Mesendoderm (in vitro differentiated cells): ENCODE data around the gene TBX10.
A peak's percentile ranks its signal among the peaks of the same experiment; 100 is the strongest.

Source experiments
- DNase-seq: peaks from one replicate; pipeline ENCODE4 v3.0.0; 2013
- H2AK5ac ChIP-seq: 2 replicates; pipeline ENCODE4 v1.6.1; 2013; ENCODE audit warnings: low read length, inconsistent platforms
- H2BK120ac ChIP-seq: 2 replicates; pipeline ENCODE4 v1.6.1; 2013; ENCODE audit warnings: low read depth, mild to moderate bottlenecking, low read length, moderate library complexity, mixed read lengths
- H2BK15ac ChIP-seq: replicated peaks from 2 replicates; pipeline ENCODE4 v1.6.1; 2013; ENCODE audit warnings: low read depth, mild to moderate bottlenecking, moderate library complexity
- H2BK5ac ChIP-seq: 2 replicates; pipeline ENCODE4 v1.6.1; 2013; ENCODE audit warnings: low read length, inconsistent platforms
- H3K18ac ChIP-seq: 2 replicates; pipeline ENCODE4 v1.6.1; 2013; ENCODE audit warnings: mild to moderate bottlenecking, low read length, mixed read lengths
- H3K23ac ChIP-seq: one replicate; pipeline ENCODE4 v1.6.1; 2013; ENCODE audit warnings: low read length
- H3K27ac ChIP-seq: 2 replicates; pipeline ENCODE4 v1.5.1; 2013; ENCODE audit warnings: low read depth, mild to moderate bottlenecking, inconsistent platforms, low read length, moderate library complexity
- H3K27me3 ChIP-seq: 2 replicates; pipeline ENCODE4 v1.6.1; 2013; ENCODE audit warnings: low read length, control low read depth, mild to moderate bottlenecking, inconsistent platforms; ENCODE audit not compliant: insufficient read depth, poor library complexity
- H3K36me3 ChIP-seq: 2 replicates; pipeline ENCODE4 v1.6.1; 2013; ENCODE audit warnings: low read length, inconsistent platforms; ENCODE audit not compliant: control insufficient read depth, insufficient read depth
- H3K4ac ChIP-seq: one replicate; pipeline ENCODE4 v1.6.1; 2013; ENCODE audit warnings: low read depth, mild to moderate bottlenecking, low read length, moderate library complexity
- H3K4me1 ChIP-seq: 2 replicates; pipeline ENCODE4 v1.6.1; 2013; ENCODE audit warnings: low read depth, low read length, inconsistent platforms; ENCODE audit not compliant: control insufficient read depth
- H3K4me2 ChIP-seq: 2 replicates; pipeline ENCODE4 v1.6.1; 2013; ENCODE audit warnings: low read length
- H3K4me3 ChIP-seq: 2 replicates; pipeline ENCODE4 v1.5.1; 2013; ENCODE audit warnings: mild to moderate bottlenecking, low read length
- H3K56ac ChIP-seq: one replicate; pipeline ENCODE4 v1.6.1; 2013; ENCODE audit warnings: low read length
- H3K79me1 ChIP-seq: 2 replicates; pipeline ENCODE4 v1.6.1; 2013; ENCODE audit warnings: low read length, inconsistent platforms
- H3K79me2 ChIP-seq: 2 replicates; pipeline ENCODE4 v1.6.1; 2013; ENCODE audit warnings: mild to moderate bottlenecking, low read length; ENCODE audit not compliant: control insufficient read depth, insufficient read depth
- H3K9ac ChIP-seq: 2 replicates; pipeline ENCODE4 v1.6.1; 2013; ENCODE audit warnings: low read length, inconsistent platforms
- H4K5ac ChIP-seq: one replicate; pipeline ENCODE4 v1.6.1; 2013; ENCODE audit warnings: low read length
- H4K8ac ChIP-seq: one replicate; pipeline ENCODE4 v1.6.1; 2013; ENCODE audit warnings: low read depth, mild to moderate bottlenecking, control low read depth, low read length, moderate library complexity
- WGBS: extraction: QIAGEN DNeasy Blood & Tissue Kit; methylation state at CpG from one replicate; pipeline ENCODE4 v1.1.7; 2013; ENCODE audit warnings: low lambda C conversion rate, missing lambda C conversion rate; ENCODE audit not compliant: insufficient coverage; ENCODE audit errors: extremely low coverage; 5-methylcytosine and 5-hydroxymethylcytosine counted together

The TBX10 gene

DNA sequence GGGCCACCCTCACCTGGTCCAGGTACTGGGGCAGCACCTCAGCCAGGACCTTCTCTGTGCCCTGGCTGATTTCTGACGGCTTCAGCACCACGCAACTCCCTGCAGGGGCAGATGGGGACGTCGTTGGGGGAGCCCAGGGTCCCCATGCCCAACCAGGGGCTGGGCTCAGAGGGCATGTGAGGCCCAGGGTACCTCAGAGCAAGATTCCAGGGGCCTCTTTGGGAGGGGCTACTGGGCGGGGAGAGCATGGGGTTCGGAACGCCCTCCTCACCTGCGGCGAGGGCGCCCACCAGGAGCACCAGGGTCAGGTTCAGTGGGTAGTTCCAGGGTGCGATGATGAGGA is 26.7 kb upstream of the TBX10 start:
- no peaks in the 10 kb centered on the region for H3K4me1 ChIP-seq
- H3K27me3 ChIP-seq = no peaks in the 10 kb centered on the region
- no peak overlapping the region for H2BK120ac ChIP-seq
- no peak for DNase-seq
- H3K23ac ChIP-seq = no peak overlapping the region
- no peak overlapping the region for H3K4me2 ChIP-seq
- no peaks in the 10 kb centered on the region for H3K79me1 ChIP-seq
- H3K79me2 ChIP-seq = no peaks in the 10 kb centered on the region
- H2BK15ac ChIP-seq = no peak overlapping the region
- H3K27ac ChIP-seq = no peak overlapping the region
- no peak overlapping the region for H3K9ac ChIP-seq
- H2BK5ac ChIP-seq = no peak overlapping the region
- no peak overlapping the region for H3K18ac ChIP-seq
- H2AK5ac ChIP-seq = no peak overlapping the region
- no peaks in the 10 kb centered on the region for H3K36me3 ChIP-seq
- H3K4ac ChIP-seq = no peak overlapping the region
- no peak overlapping the region for H4K5ac ChIP-seq
- H4K8ac ChIP-seq = no peak overlapping the region
- H3K56ac ChIP-seq = no peak overlapping the region
- H3K4me3 ChIP-seq = no peak overlapping the region
- no CpG with 5 or more reads among the region's 11 CpGs for WGBS

DNA sequence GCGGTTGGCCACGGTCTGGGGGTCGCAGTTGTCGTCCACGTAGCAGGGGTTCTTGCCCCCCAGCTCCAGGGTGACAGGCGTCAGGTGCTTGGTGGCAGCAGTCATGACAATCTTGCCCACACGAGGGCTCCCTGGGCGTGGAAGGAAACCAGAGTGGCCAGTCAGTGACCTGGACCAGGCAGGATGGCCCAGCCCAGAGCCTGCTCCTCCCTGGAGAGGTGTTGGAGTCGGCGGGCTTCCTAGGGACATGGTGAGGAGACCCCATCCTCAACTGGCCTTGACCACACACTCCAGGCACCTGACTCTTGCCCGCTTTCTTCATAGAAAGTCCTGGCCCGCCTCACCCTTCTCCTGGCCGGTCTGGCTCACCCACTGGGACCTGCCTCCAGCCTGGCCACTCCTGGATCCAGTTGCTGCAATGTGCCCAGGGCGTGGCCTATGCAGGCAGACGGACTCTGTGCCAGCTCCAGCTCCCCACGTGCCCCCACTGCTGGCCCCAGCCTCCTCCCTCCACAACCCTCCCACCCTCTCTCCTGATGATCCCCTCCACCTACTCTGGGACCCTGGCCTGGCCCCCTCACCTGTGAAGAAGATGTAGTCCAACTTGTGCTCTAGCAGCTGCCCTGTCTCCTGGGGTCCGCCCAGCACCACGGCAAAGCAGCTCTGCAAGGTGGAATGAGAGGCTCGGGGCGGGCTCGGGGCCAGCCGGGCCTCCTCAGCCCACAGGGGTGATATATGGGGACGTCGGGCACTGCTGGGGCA is 26.2 kb upstream of the TBX10 start:
- no peaks in the 10 kb centered on the region for H3K27me3 ChIP-seq
- no peak overlapping the region for H2BK15ac ChIP-seq
- H2BK5ac ChIP-seq = no peak overlapping the region
- H3K4ac ChIP-seq = no peak overlapping the region
- H3K4me1 ChIP-seq = no peaks in the 10 kb centered on the region
- no peaks in the 10 kb centered on the region for H3K79me1 ChIP-seq
- WGBS = no CpG with 5 or more reads among the region's 24 CpGs
- no peak overlapping the region for H2BK120ac ChIP-seq
- no peak overlapping the region for H4K5ac ChIP-seq
- no peaks in the 10 kb centered on the region for H3K36me3 ChIP-seq
- H3K18ac ChIP-seq = no peak overlapping the region
- H3K27ac ChIP-seq = no peak overlapping the region
- no peak overlapping the region for H3K23ac ChIP-seq
- H3K79me2 ChIP-seq = no peaks in the 10 kb centered on the region
- H2AK5ac ChIP-seq = no peak overlapping the region
- H4K8ac ChIP-seq = no peak overlapping the region
- H3K56ac ChIP-seq = no peak overlapping the region
- no peak for DNase-seq
- no peak overlapping the region for H3K4me2 ChIP-seq
- no peak overlapping the region for H3K4me3 ChIP-seq
- H3K9ac ChIP-seq = no peak overlapping the region

DNA sequence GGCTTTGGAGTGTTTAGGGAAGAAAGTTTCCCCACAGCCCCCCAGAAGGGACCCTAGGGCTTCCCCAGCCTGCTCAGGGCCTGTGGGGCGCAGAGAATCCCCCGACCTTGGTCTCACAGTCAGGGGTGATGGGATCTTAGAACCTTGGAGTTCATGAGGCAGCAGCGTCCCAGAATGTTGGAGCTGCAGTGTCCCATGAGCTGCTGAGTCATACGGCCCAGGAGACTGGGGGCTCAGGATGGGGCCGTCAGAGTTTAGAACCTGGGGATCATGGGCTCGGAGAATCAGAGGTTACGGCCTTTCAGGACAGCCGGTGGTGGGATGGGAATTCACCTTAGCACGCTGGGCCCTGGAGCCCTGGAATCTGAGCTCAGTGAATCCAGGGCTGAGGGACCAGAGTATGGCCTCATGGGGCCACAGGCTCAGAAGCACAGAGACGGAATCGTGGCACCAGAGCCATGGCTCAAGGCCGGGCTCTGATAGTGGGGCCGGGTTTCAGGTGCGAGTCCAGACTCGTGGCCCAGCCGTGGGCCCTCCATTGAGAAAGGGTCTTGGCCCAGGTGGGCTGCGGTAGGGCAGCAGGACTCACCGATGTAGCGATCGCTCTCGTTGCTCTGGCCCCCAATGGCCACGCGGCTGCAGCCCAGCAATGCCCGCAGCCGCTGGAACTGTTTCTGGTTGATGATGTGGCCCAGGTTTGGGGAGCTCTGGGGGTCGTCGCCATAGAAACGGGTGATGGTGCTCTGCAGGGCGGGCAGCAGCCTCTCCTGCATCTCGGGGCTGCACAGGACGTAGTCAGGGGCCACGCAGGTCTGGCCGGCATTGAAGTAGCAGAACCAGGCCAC is 25.4 kb upstream of the TBX10 start:
- H3K79me2 ChIP-seq = no peaks in the 10 kb centered on the region
- no peak overlapping the region for H3K27ac ChIP-seq
- no peak overlapping the region for H2BK5ac ChIP-seq
- no peak overlapping the region for H2BK15ac ChIP-seq
- no peak overlapping the region for H3K23ac ChIP-seq
- DNase-seq = no peak
- H3K27me3 ChIP-seq = no peaks in the 10 kb centered on the region
- H3K9ac ChIP-seq = no peak overlapping the region
- no peak overlapping the region for H4K5ac ChIP-seq
- H3K56ac ChIP-seq = peak overlapping the region; percentile 7
- H3K4me3 ChIP-seq = no peak overlapping the region
- no peaks in the 10 kb centered on the region for H3K79me1 ChIP-seq
- H2BK120ac ChIP-seq = no peak overlapping the region
- H3K4ac ChIP-seq = no peak overlapping the region
- no peaks in the 10 kb centered on the region for H3K4me1 ChIP-seq
- no peak overlapping the region for H3K4me2 ChIP-seq
- no peak overlapping the region for H4K8ac ChIP-seq
- no CpG with 5 or more reads among the region's 33 CpGs for WGBS
- H3K36me3 ChIP-seq = no peaks in the 10 kb centered on the region
- H2AK5ac ChIP-seq = no peak overlapping the region
- H3K18ac ChIP-seq = no peak overlapping the region

DNA sequence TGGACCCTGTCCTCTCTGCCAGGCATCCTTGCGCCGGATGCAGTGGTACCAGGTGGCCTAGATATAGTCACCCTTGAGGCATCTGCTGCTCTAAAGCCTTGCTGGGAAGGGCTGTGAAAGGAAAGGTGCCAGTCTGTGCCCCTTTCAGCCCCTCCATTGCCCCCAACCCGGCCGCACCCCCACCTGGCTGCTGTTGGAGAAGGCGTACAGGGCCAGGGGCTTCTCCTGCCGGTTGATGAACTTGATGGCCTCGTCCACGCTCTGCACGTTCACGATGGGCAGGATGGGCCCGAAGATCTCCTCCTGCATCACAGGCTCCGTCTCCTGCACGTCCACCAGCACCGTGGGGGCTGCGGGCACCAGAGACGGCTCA is 24.6 kb upstream of the TBX10 start:
- no peak overlapping the region for H3K23ac ChIP-seq
- no peak overlapping the region for H2BK5ac ChIP-seq
- no peaks in the 10 kb centered on the region for H3K27me3 ChIP-seq
- no peak overlapping the region for H4K8ac ChIP-seq
- no peak overlapping the region for H2BK15ac ChIP-seq
- H3K27ac ChIP-seq = no peak overlapping the region
- H3K9ac ChIP-seq = no peak overlapping the region
- no peak overlapping the region for H4K5ac ChIP-seq
- no peak overlapping the region for H3K4ac ChIP-seq
- no peak overlapping the region for H3K4me3 ChIP-seq
- no peak overlapping the region for H2BK120ac ChIP-seq
- no peak overlapping the region for H3K18ac ChIP-seq
- WGBS = no CpG with 5 or more reads among the region's 16 CpGs
- no peaks in the 10 kb centered on the region for H3K79me1 ChIP-seq
- DNase-seq = no peak
- H3K4me1 ChIP-seq = no peaks in the 10 kb centered on the region
- no peak overlapping the region for H2AK5ac ChIP-seq
- no peaks in the 10 kb centered on the region for H3K36me3 ChIP-seq
- H3K79me2 ChIP-seq = no peaks in the 10 kb centered on the region
- no peak overlapping the region for H3K4me2 ChIP-seq
- no peak overlapping the region for H3K56ac ChIP-seq

DNA sequence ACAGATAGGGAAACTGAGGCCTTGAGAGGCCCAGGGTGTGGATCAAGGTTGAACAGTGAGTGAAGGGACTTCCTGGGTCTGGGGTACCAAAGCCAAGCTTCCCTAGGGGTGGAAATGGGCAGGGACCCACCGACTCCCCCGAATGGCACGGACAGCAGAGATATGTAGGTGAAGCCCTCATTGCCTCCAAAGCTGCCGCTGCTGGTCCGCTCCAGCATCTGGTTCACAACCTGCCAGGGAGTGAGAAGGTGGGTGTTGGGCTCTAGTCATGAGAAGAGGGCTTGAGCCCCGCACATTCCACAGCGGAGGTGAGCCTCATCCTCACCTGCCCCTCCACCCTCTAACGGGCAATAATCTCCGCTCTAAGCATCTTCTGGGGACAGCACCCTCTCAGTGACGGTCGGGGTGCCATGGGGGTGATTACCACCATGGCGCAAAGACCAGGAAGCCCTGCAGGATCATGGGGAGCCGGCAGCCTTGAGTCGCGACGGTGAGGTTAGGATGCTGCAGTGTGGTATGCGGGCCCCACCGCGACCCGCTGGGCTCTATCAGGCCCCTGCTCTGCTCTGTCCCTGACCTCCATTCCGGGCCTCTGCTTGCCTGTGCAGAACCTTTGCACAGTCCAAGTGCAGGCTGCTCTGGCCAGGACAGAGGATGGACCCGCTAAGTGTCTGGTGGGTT is 24.1 kb upstream of the TBX10 start:
- H3K56ac ChIP-seq = no peak overlapping the region
- no peaks in the 10 kb centered on the region for H3K4me1 ChIP-seq
- no peak overlapping the region for H3K27ac ChIP-seq
- no peak overlapping the region for H3K9ac ChIP-seq
- no peak overlapping the region for H3K18ac ChIP-seq
- H3K79me1 ChIP-seq = no peaks in the 10 kb centered on the region
- no peaks in the 10 kb centered on the region for H3K36me3 ChIP-seq
- H3K4me2 ChIP-seq = no peak overlapping the region
- DNase-seq = no peak
- H4K8ac ChIP-seq = no peak overlapping the region
- H3K79me2 ChIP-seq = no peaks in the 10 kb centered on the region
- no peak overlapping the region for H3K4me3 ChIP-seq
- H3K27me3 ChIP-seq = no peaks in the 10 kb centered on the region
- no peak overlapping the region for H2AK5ac ChIP-seq
- H2BK15ac ChIP-seq = no peak overlapping the region
- no peak overlapping the region for H3K23ac ChIP-seq
- no peak overlapping the region for H2BK120ac ChIP-seq
- H3K4ac ChIP-seq = no peak overlapping the region
- no peak overlapping the region for H4K5ac ChIP-seq
- no CpG with 5 or more reads among the region's 22 CpGs for WGBS
- no peak overlapping the region for H2BK5ac ChIP-seq
